Measurements from ENCODE around the gene PET100.
A peak's percentile ranks its signal among the peaks of the same experiment; 100 is the strongest.

PET100 gene

GRCh38 chr19:7629347-7630054 lies at the start of gene PET100, which contains the start of gene XAB2:
Gene PET100, plus strand, starts transcription at chr19:7629793. Its CDS starts 41 bp downstream, at chr19:7629834.
Gene XAB2, minus strand, starts transcription at chr19:7629545. Its CDS starts 18 bp downstream, at chr19:7629527.
- H3K9ac ChIP-seq (ENCODE audit: low read length in 2 of 2) = peak within 1 kb of the TSS; percentile 96 to 99
- no peaks in the 10 kb centered on the region for H3K9me3 ChIP-seq (ENCODE audit: control insufficient read depth in 2 of 2, low read length in 2 of 2)
- H3K36me3 ChIP-seq (ENCODE audit: control insufficient read depth in 2 of 2, insufficient read depth in 2 of 2, low read length in 2 of 2) = peaks cover 7 to 10% of the 10 kb centered on the region in 2 donors
- peak within 1 kb of the TSS; percentile 94 to 100 for H3K4me3 ChIP-seq (ENCODE audit: low read length in 2 of 2)
- no peaks in the 10 kb centered on the region for H3K27me3 ChIP-seq (ENCODE audit: control insufficient read depth in 1 of 2, insufficient read depth in 2 of 2, low read length in 2 of 2)
- H3K27ac ChIP-seq (ENCODE audit: low read length) = peak within 1 kb of the TSS; percentile 85
- peaks cover 35% of the 10 kb centered on the region for H3K4me1 ChIP-seq (ENCODE audit: control insufficient read depth, insufficient read depth, low read length)

- Histone ChIP-seq H3K36me3 (ENCODE audit: control insufficient read depth in 2 of 2, insufficient read depth in 2 of 2, low read length in 2 of 2) (no peaks in the 10 kb centered on the region), H3K27me3 (ENCODE audit: control insufficient read depth in 1 of 2, insufficient read depth in 2 of 2, low read length in 2 of 2) (no peaks in the 10 kb centered on the region), H3K27ac (ENCODE audit: low read length) (no peak overlapping the region), H3K9me3 (ENCODE audit: control insufficient read depth in 2 of 2, low read length in 2 of 2) (no peaks in the 10 kb centered on the region), H3K9ac (ENCODE audit: low read length in 2 of 2) (no peak overlapping the region), H3K4me3 (ENCODE audit: low read length in 2 of 2) (no peak overlapping the region), H3K4me1 (ENCODE audit: control insufficient read depth, insufficient read depth, low read length) (no peaks in the 10 kb centered on the region)
Measured at GRCh38 chr19:7582446-7582845, 47.1 kb upstream of the PET100 start.

GRCh38 chr19:7589822-7590221 lies 39.8 kb upstream of the PET100 start:
- Histone ChIP-seq H3K27me3 (ENCODE audit: control insufficient read depth in 1 of 2, insufficient read depth in 2 of 2, low read length in 2 of 2) (peaks cover 15 to 16% of the 10 kb centered on the region in 2 donors), H3K36me3 (ENCODE audit: control insufficient read depth in 2 of 2, insufficient read depth in 2 of 2, low read length in 2 of 2) (no peaks in the 10 kb centered on the region), H3K27ac (ENCODE audit: low read length) (no peak overlapping the region), H3K4me3 (ENCODE audit: low read length in 2 of 2) (no peak overlapping the region), H3K4me1 (ENCODE audit: control insufficient read depth, insufficient read depth, low read length) (no peaks in the 10 kb centered on the region), H3K9ac (ENCODE audit: low read length in 2 of 2) (no peak overlapping the region), H3K9me3 (ENCODE audit: control insufficient read depth in 2 of 2, low read length in 2 of 2) (no peaks in the 10 kb centered on the region)

GRCh38 chr19:7590256-7590655 lies 39.3 kb upstream of the PET100 start:
- no peak overlapping the region for H3K27ac ChIP-seq (ENCODE audit: low read length)
- no peaks in the 10 kb centered on the region for H3K36me3 ChIP-seq (ENCODE audit: control insufficient read depth in 2 of 2, insufficient read depth in 2 of 2, low read length in 2 of 2)
- H3K9ac ChIP-seq (ENCODE audit: low read length in 2 of 2) = no peak overlapping the region
- H3K9me3 ChIP-seq (ENCODE audit: control insufficient read depth in 2 of 2, low read length in 2 of 2) = no peaks in the 10 kb centered on the region
- H3K4me3 ChIP-seq (ENCODE audit: low read length in 2 of 2) = no peak overlapping the region
- H3K4me1 ChIP-seq (ENCODE audit: control insufficient read depth, insufficient read depth, low read length) = no peaks in the 10 kb centered on the region
- H3K27me3 ChIP-seq (ENCODE audit: control insufficient read depth in 1 of 2, insufficient read depth in 2 of 2, low read length in 2 of 2) = peaks cover 16% of the 10 kb centered on the region in 2 donors

- Histone ChIP-seq H3K9ac (ENCODE audit: low read length in 2 of 2) (no peak within 1 kb of the TSS), H3K4me1 (ENCODE audit: control insufficient read depth, insufficient read depth, low read length) (peaks cover 2% of the 10 kb centered on the region), H3K9me3 (ENCODE audit: control insufficient read depth in 2 of 2, low read length in 2 of 2) (no peaks in the 10 kb centered on the region), H3K36me3 (ENCODE audit: control insufficient read depth in 2 of 2, insufficient read depth in 2 of 2, low read length in 2 of 2) (no peaks in the 10 kb centered on the region), H3K4me3 (ENCODE audit: low read length in 2 of 2) (peak within 1 kb of the TSS in 1 of 2 donors; percentile 35), H3K27ac (ENCODE audit: low read length) (no peak within 1 kb of the TSS), H3K27me3 (ENCODE audit: control insufficient read depth in 1 of 2, insufficient read depth in 2 of 2, low read length in 2 of 2) (peaks cover 29 to 38% of the 10 kb centered on the region in 2 donors)
Measured at GRCh38 chr19:7595466-7596133, 34.0 kb upstream of the PET100 start, which contains the start of gene CAMSAP3. Gene CAMSAP3, plus strand, starts transcription at chr19:7595863. Its CDS starts 140 bp downstream, at chr19:7596003.

- Histone ChIP-seq H3K27ac (ENCODE audit: low read length) (no peak overlapping the region), H3K4me1 (ENCODE audit: control insufficient read depth, insufficient read depth, low read length) (peaks cover 2% of the 10 kb centered on the region), H3K36me3 (ENCODE audit: control insufficient read depth in 2 of 2, insufficient read depth in 2 of 2, low read length in 2 of 2) (no peaks in the 10 kb centered on the region), H3K27me3 (ENCODE audit: control insufficient read depth in 1 of 2, insufficient read depth in 2 of 2, low read length in 2 of 2) (peaks cover 28 to 35% of the 10 kb centered on the region in 2 donors), H3K9ac (ENCODE audit: low read length in 2 of 2) (no peak overlapping the region), H3K4me3 (ENCODE audit: low read length in 2 of 2) (no peak overlapping the region), H3K9me3 (ENCODE audit: control insufficient read depth in 2 of 2, low read length in 2 of 2) (no peaks in the 10 kb centered on the region)
Measured at GRCh38 chr19:7596211-7596937, 33.2 kb upstream of the PET100 start.

GRCh38 chr19:7597689-7598088 lies 31.9 kb upstream of the PET100 start:
- no peaks in the 10 kb centered on the region for H3K9me3 ChIP-seq (ENCODE audit: control insufficient read depth in 2 of 2, low read length in 2 of 2)
- no peaks in the 10 kb centered on the region for H3K36me3 ChIP-seq (ENCODE audit: control insufficient read depth in 2 of 2, insufficient read depth in 2 of 2, low read length in 2 of 2)
- peaks cover 2% of the 10 kb centered on the region for H3K4me1 ChIP-seq (ENCODE audit: control insufficient read depth, insufficient read depth, low read length)
- H3K27me3 ChIP-seq (ENCODE audit: control insufficient read depth in 1 of 2, insufficient read depth in 2 of 2, low read length in 2 of 2) = peaks cover 30 to 32% of the 10 kb centered on the region in 2 donors
- H3K27ac ChIP-seq (ENCODE audit: low read length) = no peak overlapping the region
- H3K9ac ChIP-seq (ENCODE audit: low read length in 2 of 2) = no peak overlapping the region
- no peak overlapping the region for H3K4me3 ChIP-seq (ENCODE audit: low read length in 2 of 2)

- no peak overlapping the region for H3K4me3 ChIP-seq (ENCODE audit: low read length in 2 of 2)
- H3K9me3 ChIP-seq (ENCODE audit: control insufficient read depth in 2 of 2, low read length in 2 of 2) = no peaks in the 10 kb centered on the region
- peaks cover 30 to 32% of the 10 kb centered on the region in 2 donors for H3K27me3 ChIP-seq (ENCODE audit: control insufficient read depth in 1 of 2, insufficient read depth in 2 of 2, low read length in 2 of 2)
- no peak overlapping the region for H3K9ac ChIP-seq (ENCODE audit: low read length in 2 of 2)
- peaks cover 2% of the 10 kb centered on the region for H3K4me1 ChIP-seq (ENCODE audit: control insufficient read depth, insufficient read depth, low read length)
- H3K36me3 ChIP-seq (ENCODE audit: control insufficient read depth in 2 of 2, insufficient read depth in 2 of 2, low read length in 2 of 2) = no peaks in the 10 kb centered on the region
- H3K27ac ChIP-seq (ENCODE audit: low read length) = no peak overlapping the region
Measured at GRCh38 chr19:7598180-7598579, 31.4 kb upstream of the PET100 start.

GRCh38 chr19:7600721-7601120 lies 28.9 kb upstream of the PET100 start:
- Histone ChIP-seq H3K9me3 (ENCODE audit: control insufficient read depth in 2 of 2, low read length in 2 of 2) (no peaks in the 10 kb centered on the region), H3K27me3 (ENCODE audit: control insufficient read depth in 1 of 2, insufficient read depth in 2 of 2, low read length in 2 of 2) (peaks cover 25 to 29% of the 10 kb centered on the region in 2 donors), H3K27ac (ENCODE audit: low read length) (no peak overlapping the region), H3K4me1 (ENCODE audit: control insufficient read depth, insufficient read depth, low read length) (no peaks in the 10 kb centered on the region), H3K9ac (ENCODE audit: low read length in 2 of 2) (no peak overlapping the region), H3K4me3 (ENCODE audit: low read length in 2 of 2) (no peak overlapping the region), H3K36me3 (ENCODE audit: control insufficient read depth in 2 of 2, insufficient read depth in 2 of 2, low read length in 2 of 2) (no peaks in the 10 kb centered on the region)

GRCh38 chr19:7602240-7602934 lies 27.2 kb upstream of the PET100 start:
- Histone ChIP-seq H3K27me3 (ENCODE audit: control insufficient read depth in 1 of 2, insufficient read depth in 2 of 2, low read length in 2 of 2) (peaks cover 16 to 17% of the 10 kb centered on the region in 2 donors), H3K9me3 (ENCODE audit: control insufficient read depth in 2 of 2, low read length in 2 of 2) (no peaks in the 10 kb centered on the region), H3K9ac (ENCODE audit: low read length in 2 of 2) (no peak overlapping the region), H3K4me1 (ENCODE audit: control insufficient read depth, insufficient read depth, low read length) (no peaks in the 10 kb centered on the region), H3K36me3 (ENCODE audit: control insufficient read depth in 2 of 2, insufficient read depth in 2 of 2, low read length in 2 of 2) (no peaks in the 10 kb centered on the region), H3K4me3 (ENCODE audit: low read length in 2 of 2) (no peak overlapping the region), H3K27ac (ENCODE audit: low read length) (no peak overlapping the region)
